ENCODE measurements around the gene PTPDC1.

The PTPDC1 gene

GRCh38 chr9:94145640-94146039 is 61.4 kb downstream of the PTPDC1 start:
- no peak for DNase-seq

GRCh38 chr9:94147776-94148175 is 63.5 kb downstream of the PTPDC1 start:
- DNase-seq = no peak

GRCh38 chr9:94148419-94148818 is 64.2 kb downstream of the PTPDC1 start:
- DNase-seq = no peak

GRCh38 chr9:94149696-94150095 is 65.4 kb downstream of the PTPDC1 start:
- DNase-seq = no peak

- no peak for DNase-seq
These were observed 66.1 kb downstream of the PTPDC1 start for GRCh38 chr9:94150279-94150828.

GRCh38 chr9:94150890-94151650 is 66.8 kb downstream of the PTPDC1 start:
- DNase-seq = no peak

- no peak for DNase-seq
These were observed 69.6 kb downstream of the PTPDC1 start for GRCh38 chr9:94153905-94154304.

- DNase-seq = no peak
These were observed 72.2 kb downstream of the PTPDC1 start for GRCh38 chr9:94156348-94157049.

- no peak for DNase-seq
These were observed 73.0 kb downstream of the PTPDC1 start for GRCh38 chr9:94157050-94157801.

All from NK-92 treated with Interleukin-12 subunit alpha and Interleukin-12 subunit beta, amount 100 ng/mL, for 24 hours (cell line).